Hematopoietic multipotent progenitor cell treated with erythropoietin and hydrocortisone succinate and interleukin-3 and kit ligand, for 8 days (in vitro differentiated cells): ENCODE measurements around the gene ADAMTS2.
"Not testable (repeated sequence)": the region's sequence is repeated elsewhere in the genome, so short reads cannot be mapped to it uniquely, and the experiment has no call there.

Experiments used
- DNase-seq: peaks from one replicate; pipeline ENCODE4 v3.0.0-alpha.2; 2015

ADAMTS2 gene

GRCh38 chr5:179225387-179225786 is 119.9 kb downstream of the ADAMTS2 start:
- no peak for DNase-seq

GRCh38 chr5:179224741-179225140 is 120.5 kb downstream of the ADAMTS2 start:
- no peak for DNase-seq

- DNase-seq = no peak
Observed at GRCh38 chr5:179223961-179224360, 121.3 kb downstream of the ADAMTS2 start.

DNA sequence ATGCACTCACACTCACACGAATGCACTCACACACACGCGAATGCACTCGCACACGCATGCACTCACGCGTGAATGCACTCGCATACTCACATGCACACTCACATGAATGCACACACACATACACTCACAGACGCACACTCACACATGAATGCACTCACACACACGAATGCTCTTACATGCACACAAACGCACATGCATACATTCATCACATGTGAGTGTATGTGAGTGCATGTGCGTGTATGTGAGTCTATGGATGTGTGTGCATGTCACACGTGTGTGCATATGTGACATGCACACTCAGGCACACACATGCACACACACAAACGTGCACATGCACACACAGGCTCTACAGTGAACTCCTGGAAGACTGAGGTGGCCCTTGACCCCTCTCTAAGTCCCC is 121.7 kb downstream of the ADAMTS2 start:
- no peak for DNase-seq

DNA sequence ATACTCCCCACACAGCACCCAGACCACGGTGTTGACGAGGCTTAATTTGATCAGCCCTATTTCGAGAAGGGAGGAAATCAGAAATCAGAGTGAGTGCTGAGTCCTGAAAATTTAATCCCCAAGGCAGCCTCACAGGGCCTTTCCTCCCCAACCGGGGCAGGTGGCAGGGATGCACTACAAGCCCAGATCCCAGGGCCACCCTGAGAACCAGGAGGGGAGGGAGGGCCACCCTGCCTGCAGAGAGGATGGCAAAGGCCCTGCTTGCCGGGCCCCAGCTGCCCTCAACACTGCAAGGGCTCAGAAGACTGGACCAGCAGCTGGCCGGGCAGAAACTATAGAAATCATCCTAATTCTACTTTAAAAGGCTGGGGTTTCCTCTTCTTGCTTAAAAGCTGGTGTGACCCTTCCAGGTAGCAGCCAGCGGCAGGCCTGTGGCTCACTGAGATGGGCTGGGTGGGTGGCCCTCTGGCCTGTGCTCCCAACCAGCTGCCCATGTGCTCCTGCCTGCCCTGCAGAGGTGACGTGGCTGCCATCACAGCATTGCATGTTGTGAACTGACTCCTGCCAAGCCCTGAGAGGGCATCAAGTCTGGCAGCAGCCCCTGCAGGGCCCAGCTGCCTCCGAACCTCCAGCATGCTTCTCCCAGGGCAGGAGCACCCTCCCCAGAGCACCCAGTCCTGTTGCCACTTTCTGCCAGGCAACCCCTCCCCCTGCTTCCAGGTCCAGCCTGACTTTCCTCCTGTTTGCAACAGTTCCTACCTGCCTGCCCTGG is 122.8 kb downstream of the ADAMTS2 start:
- DNase-seq = no peak

GRCh38 chr5:179221877-179222220 is 123.4 kb downstream of the ADAMTS2 start:
- DNase-seq = no peak

DNA sequence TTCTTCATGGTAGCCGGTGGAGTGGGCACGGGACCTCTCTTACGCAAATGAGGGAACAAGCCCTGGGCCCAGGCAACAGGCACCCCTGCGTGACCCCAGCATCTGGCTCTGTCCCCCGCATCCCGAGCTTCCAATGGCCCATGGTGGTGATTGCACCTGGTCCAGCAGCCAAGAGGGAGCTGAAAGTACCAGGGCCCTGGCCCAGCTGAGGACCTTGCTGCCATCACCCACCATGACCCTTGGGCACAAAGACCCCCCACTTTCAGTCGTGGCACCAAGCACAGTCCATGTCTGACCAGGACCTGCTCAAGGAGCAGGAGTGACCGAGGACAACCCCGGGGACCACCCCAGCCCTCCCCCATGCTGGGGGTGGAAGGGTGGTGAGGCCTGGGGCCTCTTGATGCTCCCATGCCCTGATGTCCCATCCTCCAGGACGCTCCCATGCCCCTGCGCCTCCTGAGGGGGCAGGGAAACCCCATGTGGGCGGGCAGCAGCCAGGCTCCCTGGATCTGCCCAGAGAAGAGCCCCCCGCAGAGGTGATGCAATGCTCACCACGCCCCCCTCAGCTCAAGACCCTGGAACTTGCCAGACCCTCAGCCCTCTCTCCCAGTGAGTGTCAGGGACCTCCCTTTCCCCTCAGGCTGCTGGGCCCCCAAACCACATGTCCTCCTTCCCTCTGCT is 123.9 kb downstream of the ADAMTS2 start:
- DNase-seq = no peak

GRCh38 chr5:179220716-179221115 is 124.5 kb downstream of the ADAMTS2 start:
- no peak for DNase-seq

DNA sequence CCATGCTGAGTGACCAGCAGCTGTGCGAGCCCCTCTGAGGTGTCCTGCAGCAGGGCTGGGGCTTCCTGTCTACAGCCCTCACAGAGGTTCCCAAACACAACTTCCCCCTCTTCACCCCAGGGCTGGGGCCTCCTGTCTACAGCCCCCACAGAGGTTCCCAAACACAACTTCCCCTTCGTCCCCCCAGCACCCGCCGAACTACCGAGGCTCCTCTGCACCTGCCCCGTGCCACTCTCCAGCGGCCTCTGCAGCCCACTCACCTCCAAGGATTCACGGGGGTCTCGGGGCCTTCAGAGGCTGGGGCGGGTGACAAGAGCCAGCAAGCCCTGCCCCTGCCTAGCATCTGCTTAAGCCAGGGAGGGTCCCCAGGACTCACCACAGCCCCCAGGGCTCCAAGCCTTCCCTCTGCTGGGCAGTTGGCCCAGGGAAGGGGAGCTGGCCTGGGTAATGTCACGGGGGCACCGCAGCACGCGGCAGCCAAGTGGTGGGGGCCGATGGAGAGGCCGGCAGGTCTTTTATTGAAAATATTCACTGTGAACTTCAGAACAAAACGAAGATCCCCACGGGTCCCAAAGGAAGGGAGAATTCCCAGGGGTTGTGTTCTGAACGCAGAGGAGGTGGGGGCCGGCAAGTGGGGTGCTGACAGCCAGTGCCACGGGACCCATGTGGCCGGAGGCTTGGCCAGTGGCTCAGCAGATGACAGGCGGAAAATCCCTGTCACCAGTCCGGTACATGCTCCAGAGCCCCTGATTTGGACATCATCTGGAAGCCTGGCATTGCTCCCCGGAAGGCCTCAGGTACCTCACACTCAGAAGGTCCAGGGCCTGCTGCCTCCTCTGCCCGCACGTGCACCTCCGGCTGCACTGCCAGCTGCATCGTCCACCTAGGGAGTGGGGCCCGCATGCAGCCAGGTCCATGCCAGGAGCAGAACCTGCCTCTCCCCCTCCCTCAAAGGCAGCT is 125.3 kb downstream of the ADAMTS2 start:
- DNase-seq = no peak

DNA sequence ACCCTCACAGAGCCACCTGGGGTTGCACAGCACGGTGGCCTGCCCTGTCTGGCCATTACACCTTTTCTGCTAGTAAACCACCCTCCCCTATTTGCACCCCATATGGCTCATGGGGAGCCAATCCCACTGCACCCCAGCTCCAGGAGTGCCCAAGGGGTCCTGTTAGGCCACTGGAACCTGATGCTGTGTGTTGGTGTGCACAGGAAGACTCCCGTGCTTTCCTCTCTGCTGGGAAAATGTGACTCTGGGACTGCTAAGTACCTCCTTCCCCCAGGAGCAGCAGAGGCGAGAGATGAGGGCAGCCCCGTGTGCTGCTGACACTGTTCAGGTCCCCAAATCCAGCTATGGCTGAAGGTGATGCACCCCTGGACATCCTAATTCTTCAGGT is 126.3 kb downstream of the ADAMTS2 start:
- no peak for DNase-seq

DNA sequence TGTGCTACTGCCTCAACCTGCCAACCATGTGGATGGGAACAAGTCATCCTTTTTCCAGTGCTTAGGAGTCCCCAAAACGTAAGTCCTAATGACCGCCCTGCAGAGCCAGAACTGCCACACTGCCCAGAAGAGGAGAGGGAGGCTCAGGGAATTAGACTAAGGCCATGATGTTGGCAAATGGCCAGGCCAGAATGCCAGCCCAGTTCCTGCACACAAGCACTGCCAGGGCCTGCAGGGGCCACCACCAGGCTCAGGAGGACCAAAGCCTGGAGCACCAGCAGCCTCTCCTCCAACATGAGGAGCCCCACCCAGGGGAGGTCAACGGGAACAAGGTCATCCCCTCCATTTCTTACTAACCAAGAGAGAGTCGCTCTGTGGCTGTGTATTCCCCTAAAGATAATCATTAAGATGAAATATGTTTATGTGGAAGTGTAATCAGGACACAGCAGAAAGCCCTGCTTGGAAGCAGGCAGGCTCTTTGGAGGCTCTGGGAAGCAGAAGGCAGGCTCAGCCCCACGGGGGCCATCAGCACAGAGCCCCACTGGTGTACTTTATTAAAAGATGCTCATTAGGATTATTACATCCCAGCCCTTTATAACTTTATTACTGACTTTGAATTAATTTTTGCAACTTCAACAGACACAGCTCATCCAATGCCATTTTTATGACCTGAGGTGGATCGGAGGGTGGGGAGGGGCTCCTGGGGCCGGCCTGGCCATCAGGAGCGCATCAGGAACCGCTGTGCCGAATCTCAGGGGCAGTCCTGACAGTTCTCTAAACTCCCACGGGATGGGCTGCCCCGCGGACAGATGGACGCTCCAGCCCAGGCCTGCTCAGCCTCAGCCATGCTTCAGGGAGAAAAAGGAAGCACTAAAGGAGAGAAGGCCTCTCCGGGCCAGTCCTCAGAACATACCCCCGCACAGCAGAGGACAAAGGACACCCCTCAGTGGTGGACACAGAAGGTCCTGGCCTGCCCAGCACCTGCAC is 127.0 kb downstream of the ADAMTS2 start:
- no peak for DNase-seq

- DNase-seq = no peak
Observed at GRCh38 chr5:179217356-179217755, 127.9 kb downstream of the ADAMTS2 start.

GRCh38 chr5:179216381-179216780 is 128.9 kb downstream of the ADAMTS2 start:
- not testable (repeated sequence) for DNase-seq

GRCh38 chr5:179215576-179215975 is 129.7 kb downstream of the ADAMTS2 start:
- DNase-seq = no peak

DNA sequence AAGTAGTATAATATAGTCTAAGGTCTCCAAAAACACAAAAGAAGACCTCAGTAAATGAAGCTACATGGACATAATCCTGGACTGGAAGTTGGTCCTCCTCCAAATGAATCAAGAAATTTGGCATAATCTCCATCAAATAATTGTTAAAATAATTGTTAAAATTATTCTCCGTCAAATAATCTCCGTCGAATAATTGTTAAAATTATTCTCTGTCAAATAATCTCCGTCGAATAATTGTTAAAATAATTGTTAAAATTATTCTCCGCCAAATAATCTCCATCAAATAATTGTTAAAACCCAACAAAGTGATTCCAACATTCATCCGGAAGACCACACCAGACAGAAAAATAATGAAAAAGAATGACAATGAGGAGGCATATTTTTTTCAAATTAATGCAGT is 130.6 kb downstream of the ADAMTS2 start:
- no peak for DNase-seq

GRCh38 chr5:179212870-179213269 is 132.4 kb downstream of the ADAMTS2 start:
- DNase-seq = no peak

DNA sequence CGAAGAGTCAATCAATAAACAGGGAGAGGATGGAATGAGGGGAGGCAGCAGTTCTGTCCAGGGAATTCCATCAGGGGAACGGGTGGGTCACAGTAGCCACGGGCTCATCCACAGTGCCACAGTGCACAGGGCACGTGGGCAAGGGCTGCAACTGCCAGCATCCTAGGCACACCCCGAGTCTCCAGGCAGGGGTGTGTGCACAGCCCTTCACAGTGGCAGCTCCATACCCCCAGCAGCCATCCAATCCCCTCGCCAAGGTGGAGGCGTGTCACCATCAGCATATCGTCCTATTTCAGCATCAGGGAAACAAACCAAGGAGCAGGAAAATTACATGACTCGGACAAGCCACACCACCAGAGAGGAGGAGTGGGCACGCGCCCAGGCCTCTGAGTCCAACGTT is 133.6 kb downstream of the ADAMTS2 start:
- no peak for DNase-seq

DNA sequence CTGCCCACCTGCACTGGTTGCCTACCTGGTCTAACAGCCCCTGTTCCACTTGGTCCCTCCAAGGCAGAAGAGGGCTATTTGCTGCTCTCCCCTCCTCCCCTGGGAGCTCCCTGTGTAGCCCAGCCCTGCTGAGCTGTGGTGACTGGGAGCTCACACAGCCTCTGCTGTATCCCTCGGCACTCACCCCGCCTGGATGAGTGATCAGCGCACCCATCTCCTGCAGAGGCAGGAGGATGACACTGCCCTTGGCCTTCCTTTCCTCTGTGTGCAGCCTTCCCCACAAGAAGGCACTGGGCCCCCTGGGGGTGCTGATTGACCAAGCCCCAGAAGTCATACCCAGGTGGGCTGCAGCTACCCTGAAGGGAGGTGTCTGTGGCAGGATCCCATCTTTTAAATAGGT is 134.2 kb downstream of the ADAMTS2 start:
- DNase-seq = no peak

GRCh38 chr5:179210478-179210877 is 134.8 kb downstream of the ADAMTS2 start:
- DNase-seq = no peak

GRCh38 chr5:179209359-179210150 is 135.7 kb downstream of the ADAMTS2 start:
- DNase-seq = no peak

DNA sequence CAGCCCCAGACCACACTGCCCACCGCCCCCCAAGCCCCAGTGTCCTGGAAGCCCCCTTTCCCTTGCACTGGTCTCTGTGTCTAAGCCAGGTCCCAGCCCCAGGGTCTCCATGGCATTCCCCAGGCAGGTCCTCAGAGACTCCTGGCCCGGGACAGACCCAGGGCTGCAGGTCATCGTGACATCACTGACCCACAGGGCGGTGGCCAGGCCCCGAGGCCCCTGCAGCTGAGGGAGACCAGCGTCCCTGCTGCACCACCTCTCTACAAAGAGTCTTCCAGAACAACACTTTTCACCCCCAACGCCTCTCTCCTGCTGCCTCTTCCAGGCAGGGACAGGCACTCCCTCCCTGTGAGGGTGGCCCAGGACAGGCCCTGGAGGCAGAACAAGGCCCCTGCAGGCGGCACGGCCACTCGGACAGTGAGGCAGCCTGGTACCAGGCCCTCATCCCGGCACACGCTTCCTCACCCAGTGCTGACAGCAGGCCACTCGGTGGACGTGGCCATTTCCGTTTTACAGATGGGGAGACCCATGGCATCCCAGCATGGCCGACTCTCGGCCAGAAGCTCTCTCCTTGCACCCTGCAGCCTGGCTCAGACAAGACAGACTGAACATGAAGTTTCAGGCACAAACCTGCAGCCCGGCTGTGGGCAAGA is 136.4 kb downstream of the ADAMTS2 start:
- no peak for DNase-seq
